Activated CD4-positive, alpha-beta T cell treated with anti-CD3 and anti-CD28 coated beads, Interleukin-2, amount 50 U/mL, for 48 hours (primary cell): ENCODE results near the gene TTC39C.
A peak's percentile ranks its signal among the peaks of the same experiment; 100 is the strongest.
"Not testable (repeated sequence)": the region's sequence is repeated elsewhere in the genome, so short reads cannot be mapped to it uniquely, and the experiment has no call there.

ENCODE experiments used
- DNase-seq, 2 experiments: peaks; one replicate each; pipeline ENCODE4 v3.0.0-alpha.2; 2020

The TTC39C gene

GRCh38 chr18:24138789-24139616, 124.4 kb downstream of the TTC39C start, which contains the start of gene CABYR:
Gene CABYR (plus strand): TSS chr18:24139062. CDS start chr18:24143115, 4,053 bp downstream.
- peak; percentile 77 to 81 for DNase-seq

- DNase-seq = no peak
These were observed 126.1 kb downstream of the TTC39C start for GRCh38 chr18:24140697-24141096.

GRCh38 chr18:24142376-24142775, 127.8 kb downstream of the TTC39C start:
- DNase-seq = no peak

GRCh38 chr18:24149591-24149990, 135.0 kb downstream of the TTC39C start:
- not testable (repeated sequence) for DNase-seq

- DNase-seq = no peak
These were observed 138.8 kb downstream of the TTC39C start for GRCh38 chr18:24153397-24153796.

- DNase-seq = no peak
These were observed 143.3 kb downstream of the TTC39C start for GRCh38 chr18:24157855-24158254.

GRCh38 chr18:24160086-24160485, 145.5 kb downstream of the TTC39C start:
- DNase-seq = no peak

- DNase-seq = no peak
These were observed 146.8 kb downstream of the TTC39C start for GRCh38 chr18:24161304-24161703.

GRCh38 chr18:24168496-24168895, 153.9 kb downstream of the TTC39C start:
- DNase-seq = no peak

GRCh38 chr18:24170360-24170759, 155.8 kb downstream of the TTC39C start:
- peak in 1 of 2 experiments; percentile 14 for DNase-seq

GRCh38 chr18:24173997-24174396, 159.4 kb downstream of the TTC39C start:
- no peak for DNase-seq

GRCh38 chr18:24176727-24177416, 162.3 kb downstream of the TTC39C start:
- DNase-seq = peak; percentile 56 to 69

- DNase-seq = no peak
These were observed 163.1 kb downstream of the TTC39C start for GRCh38 chr18:24177499-24178133.

GRCh38 chr18:24180048-24180447, 165.5 kb downstream of the TTC39C start:
- no peak for DNase-seq

- no peak for DNase-seq
These were observed 167.3 kb downstream of the TTC39C start for GRCh38 chr18:24181806-24182205.
